H1 (cell line): ENCODE data around the gene ABCC4. TPM values are rescaled to one million over a fixed set of nuclear protein-coding genes. Genes with fewer than 3 reads are reported as not detected.

Experiments used
- CTCF ChIA-PET: fragments of 300-600 bp; sonication (Branson Sonifier 250); formaldehyde crosslinking; loops from one replicate; lab custom pipeline; 2021; ENCODE audit not compliant: partially characterized antibody; lab: Charles Lee
- POLR2A ChIA-PET: fragments of 300-600 bp; sonication (Branson Sonifier 250); formaldehyde crosslinking; loops from one replicate; lab custom pipeline; 2021; ENCODE audit warnings: inconsistent platforms; ENCODE audit not compliant: partially characterized antibody; lab: Charles Lee
- DNase-seq, 2 experiments: peaks; one replicate each; pipeline versions ENCODE4 v3.0.0 to v3.0.0-alpha.2; 2010 to 2022; ENCODE audit warnings: low spot score in 2 of 2, low read depth in 1 of 2, mixed read lengths in 1 of 2
- FAIRE-seq: peaks from 2 replicates; lab custom pipeline; 2011; peaks lifted over from hg19 to GRCh38; lab: Jason Lieb, UNC
- H2AFZ ChIP-seq: 2 replicates; pipeline ENCODE4 v1.8.1; 2012; ENCODE audit warnings: low read length, inconsistent platforms
- H2AK5ac ChIP-seq: 2 replicates; pipeline ENCODE4 v1.6.1; 2013; ENCODE audit warnings: low read depth, low read length
- H2BK120ac ChIP-seq: replicated peaks from 2 replicates; pipeline ENCODE3; 2013; ENCODE audit warnings: low read depth, low read length, inconsistent platforms
- H2BK12ac ChIP-seq: 2 replicates; pipeline ENCODE4 v1.6.1; 2013; ENCODE audit warnings: low read depth, low read length
- H2BK15ac ChIP-seq: 2 replicates; pipeline ENCODE4 v1.6.1; 2013; ENCODE audit warnings: low read length
- H2BK20ac ChIP-seq: 2 replicates; pipeline ENCODE4 v1.6.1; 2013; ENCODE audit warnings: low read length
- H2BK5ac ChIP-seq: 2 replicates; pipeline ENCODE4 v1.6.1; 2013; ENCODE audit warnings: low read depth, low read length
- H3K14ac ChIP-seq: 2 replicates; pipeline ENCODE4 v1.6.1; 2013; ENCODE audit warnings: inconsistent platforms; ENCODE audit not compliant: insufficient read length
- H3K18ac ChIP-seq: 2 replicates; pipeline ENCODE4 v1.6.1; 2013; ENCODE audit warnings: low read length; ENCODE audit errors: extremely low read depth
- H3K23ac ChIP-seq: 2 replicates; pipeline ENCODE4 v1.6.1; 2013; ENCODE audit warnings: inconsistent platforms; ENCODE audit not compliant: insufficient read length
- H3K23me2 ChIP-seq: 2 replicates; pipeline ENCODE4 v1.6.1; 2013; ENCODE audit warnings: low read depth, low read length
- H3K27ac ChIP-seq: 2 replicates; pipeline ENCODE4 v1.6.1; 2011; ENCODE audit warnings: low read depth, low read length, inconsistent platforms
- H3K27me3 ChIP-seq, 4 experiments: replicated peaks in 1 of 4; 1 replicate in 1 of 4; 2 replicates in 3 of 4; pipeline versions ENCODE4 v1.6.1 to v1.8.1; 2011 to 2013; ENCODE audit warnings: low read length in 3 of 4, mild to moderate bottlenecking in 3 of 4, inconsistent platforms in 2 of 4, mixed read lengths in 2 of 4, moderate library complexity in 1 of 4; ENCODE audit not compliant: control insufficient read depth in 3 of 4, insufficient read depth in 3 of 4; ENCODE audit errors: extremely low read depth in 1 of 4
- H3K36me3 ChIP-seq, 4 experiments: 2 replicates each; pipeline versions ENCODE4 v1.6.1 to v1.8.1; 2011 to 2013; ENCODE audit warnings: mild to moderate bottlenecking in 4 of 4, low read length in 3 of 4, moderate library complexity in 2 of 4, control low read depth in 1 of 4, inconsistent platforms in 1 of 4; ENCODE audit not compliant: insufficient read depth in 4 of 4, control insufficient read depth in 2 of 4
- H3K4ac ChIP-seq: replicated peaks from 2 replicates; pipeline ENCODE3; 2013; ENCODE audit warnings: low read length, low read depth, mixed read lengths, inconsistent platforms; ENCODE audit not compliant: insufficient read length
- H3K4me1 ChIP-seq, 4 experiments: replicated peaks in 1 of 4; 1 replicate in 1 of 4; 2 replicates in 3 of 4; pipeline versions ENCODE4 v1.6.1 to v1.8.1; 2011 to 2013; ENCODE audit warnings: low read length in 3 of 4, inconsistent platforms in 2 of 4, mixed read lengths in 1 of 4; ENCODE audit not compliant: insufficient read depth in 4 of 4, control insufficient read depth in 3 of 4
- H3K4me2 ChIP-seq, 2 experiments: 2 replicates each; pipeline versions ENCODE4 v1.6.1 to v1.8.1; 2011 to 2013; ENCODE audit warnings: low read depth in 2 of 2, low read length in 2 of 2, control low read depth in 1 of 2, inconsistent platforms in 1 of 2, mild to moderate bottlenecking in 1 of 2; ENCODE audit not compliant: insufficient read depth in 1 of 2
- H3K4me3 ChIP-seq, 4 experiments: fragments of 200-600, 300-600 bp in 1 of 4; sonication (generic), shearing (Covaris generic), sonication (Bioruptor Twin) in 1 of 4; 2 replicates each; pipeline versions ENCODE4 v1.5.1 to v1.8.1; 2011 to 2016; ENCODE audit warnings: low read length in 4 of 4, low read depth in 3 of 4, control low read depth in 2 of 4, inconsistent platforms in 2 of 4, mild to moderate bottlenecking in 2 of 4, mixed read lengths in 1 of 4, moderate library complexity in 1 of 4; ENCODE audit not compliant: insufficient read depth in 2 of 4; ENCODE audit errors: extremely low read depth in 1 of 4
- H3K56ac ChIP-seq: replicated peaks from 2 replicates; pipeline ENCODE3; 2013; ENCODE audit warnings: low read depth, mild to moderate bottlenecking, mixed read lengths, low read length, inconsistent platforms; ENCODE audit not compliant: insufficient read length
- H3K79me1 ChIP-seq: 2 replicates; pipeline ENCODE4 v1.6.1; 2013; ENCODE audit warnings: low read depth, low read length, control low read depth
- H3K79me2 ChIP-seq, 2 experiments: 2 replicates each; pipeline versions ENCODE4 v1.6.1 to v1.8.1; 2012 to 2013; ENCODE audit warnings: low read length in 2 of 2, mild to moderate bottlenecking in 2 of 2, inconsistent platforms in 1 of 2; ENCODE audit not compliant: insufficient read depth in 2 of 2, control insufficient read depth in 1 of 2
- H3K9ac ChIP-seq, 4 experiments: replicated peaks in 1 of 4; 1 replicate in 1 of 4; 2 replicates in 3 of 4; pipeline versions ENCODE4 v1.6.1 to v1.8.1; 2011 to 2013; ENCODE audit warnings: low read depth in 3 of 4, low read length in 3 of 4, control low read depth in 2 of 4, mild to moderate bottlenecking in 2 of 4, moderate library complexity in 2 of 4, inconsistent platforms in 1 of 4; ENCODE audit errors: extremely low read depth in 1 of 4
- H3K9me3 ChIP-seq, 2 experiments: 2 replicates each; pipeline versions ENCODE4 v1.6.1 to v1.8.1; 2012 to 2013; ENCODE audit warnings: mild to moderate bottlenecking in 2 of 2, moderate library complexity in 2 of 2, control low read depth in 1 of 2, inconsistent platforms in 1 of 2, low read depth in 1 of 2, low read length in 1 of 2, mixed read lengths in 1 of 2; ENCODE audit not compliant: insufficient read depth in 2 of 2
- H4K20me1 ChIP-seq, 2 experiments: replicated peaks in 1 of 2; 2 replicates each; pipeline versions ENCODE3 to v1.8.1; 2011 to 2013; ENCODE audit warnings: inconsistent platforms in 2 of 2, low read length in 2 of 2, mild to moderate bottlenecking in 1 of 2; ENCODE audit not compliant: insufficient read depth in 2 of 2, control insufficient read depth in 1 of 2
- H4K5ac ChIP-seq: 2 replicates; pipeline ENCODE4 v1.6.1; 2013; ENCODE audit warnings: low read length, low read depth, mixed read lengths, inconsistent platforms; ENCODE audit not compliant: insufficient read length
- H4K8ac ChIP-seq: 2 replicates; pipeline ENCODE4 v1.8.0; 2013; ENCODE audit warnings: mild to moderate bottlenecking, moderate library complexity, low read length, inconsistent platforms; ENCODE audit not compliant: insufficient read depth; ENCODE audit errors: extremely low read depth
- H4K91ac ChIP-seq: replicated peaks from 2 replicates; pipeline ENCODE3; 2013; ENCODE audit warnings: low read length, mixed read lengths, inconsistent platforms; ENCODE audit not compliant: insufficient read length
- BRCA1 ChIP-seq: IDR thresholded peaks from 2 replicates; pipeline ENCODE4 v1.6.1; 2012; ENCODE audit warnings: low read depth, low read length, improper control_type of control experiment
- RXRA ChIP-seq: IDR thresholded peaks from 2 replicates; pipeline ENCODE4 v1.6.1; 2011; ENCODE audit warnings: low read depth, mild to moderate bottlenecking, low read length, moderate library complexity; ENCODE audit not compliant: insufficient read depth
- SAP30 ChIP-seq: fragments of 300-600 bp; sonication (generic); IDR thresholded peaks from 2 replicates; pipeline ENCODE4 v1.7.1; 2012; ENCODE audit warnings: low read length, moderate library complexity, mild to moderate bottlenecking, inconsistent platforms; ENCODE audit not compliant: insufficient read depth, insufficient replicate concordance
- SP1 ChIP-seq: IDR thresholded peaks from 2 replicates; pipeline ENCODE4 v1.6.1; 2011; ENCODE audit warnings: low read depth, low read length
- SP4 ChIP-seq: IDR thresholded peaks from 2 replicates; pipeline ENCODE4 v1.6.1; 2012; ENCODE audit warnings: low read length, inconsistent platforms
- WGBS, 2 experiments: shearing (Covaris generic) in 1 of 2; methylation state at CpG; one replicate each; pipeline versions ENCODE4 v1.1.6 to v1.1.7; 2013 to 2015; ENCODE audit warnings: low lambda C conversion rate in 2 of 2, mixed read lengths in 2 of 2, inconsistent platforms in 1 of 2, low coverage in 1 of 2, missing lambda C conversion rate in 1 of 2; ENCODE audit not compliant: insufficient replicate concordance in 2 of 2, insufficient coverage in 1 of 2, insufficient read length in 1 of 2; ENCODE audit errors: extremely low coverage in 1 of 2, missing lambda C conversion rate in 1 of 2; 5-methylcytosine and 5-hydroxymethylcytosine counted together
- polyA plus RNA-seq, 7 experiments: library from polyadenylated mRNA; depleted of rRNA in 3 of 7; stranded (reverse) in 5 of 7; unstranded in 2 of 7; fragments of >200 nt in 5 of 7; fragments of 200-250 nt in 2 of 7; gene quantifications; 1 replicate in 5 of 7; 2 replicates in 1 of 7; 4 replicates in 1 of 7; pipeline versions ENCODE4 v1.2.1 to v1.2.3, GENCODE V29; 2011 to 2013; ENCODE audit warnings: missing spikeins in 2 of 7, mixed read lengths in 2 of 7
- total RNA-seq: library from RNA; stranded (reverse); fragmentation: NEBNext Ultra II Directional; extraction: Animal tissue kit (Norgen Biotek cat#: 25700); gene quantifications from 2 replicates; pipeline ENCODE4 v1.2.1, GENCODE V29; 2021

The ABCC4 gene
- total and polyA plus RNA-seq, 2 of the 8 experiments (the other 6 are each of a cell fraction or from before 2014, with no cell fraction given) = 4.0 to 14.1 TPM

GRCh38 chr13:95228130-95228529 lies 73.1 kb downstream of the ABCC4 start:
- H3K18ac ChIP-seq = no peak overlapping the region
- no peaks in the 10 kb centered on the region for H3K79me1 ChIP-seq
- FAIRE-seq (no peak), DNase-seq (no peak)
- H3K14ac ChIP-seq = no peak overlapping the region
- H3K23me2 ChIP-seq = no peaks in the 10 kb centered on the region
- no peaks in the 10 kb centered on the region for H3K4me1 ChIP-seq
- H2BK5ac ChIP-seq = no peak overlapping the region
- no peak overlapping the region for H2BK120ac ChIP-seq
- no peak overlapping the region for H4K5ac ChIP-seq
- no peaks in the 10 kb centered on the region for H3K36me3 ChIP-seq
- POLR2A ChIA-PET = no interaction called here
- H3K9me3 ChIP-seq = no peaks in the 10 kb centered on the region
- H2AK5ac ChIP-seq = no peak overlapping the region
- H2AFZ ChIP-seq = no peak overlapping the region
- H4K91ac ChIP-seq = no peak overlapping the region
- no peak overlapping the region for H3K4ac ChIP-seq
- H3K27ac ChIP-seq = no peak overlapping the region
- no peak overlapping the region for H3K4me2 ChIP-seq
- H3K9ac ChIP-seq = no peak overlapping the region
- no peak overlapping the region for H2BK15ac ChIP-seq
- H4K20me1 ChIP-seq = no peaks in the 10 kb centered on the region
- WGBS, 2 experiments = 85% methylated on average over 5 of the region's 5 CpGs; no CpG with 5 or more reads in 1 of the 2 experiments
- no peak overlapping the region for H4K8ac ChIP-seq
- no peak overlapping the region for H3K56ac ChIP-seq
- CTCF ChIA-PET = interaction anchor here (0.6 to 1.8 kb wide), 3 partner anchors 10 to 153 kb away, joined by 3 to 6 read pairs (median 4); no protein-coding TSS in a partner anchor
- no peaks in the 10 kb centered on the region for H3K79me2 ChIP-seq
- no peaks in the 10 kb centered on the region for H3K27me3 ChIP-seq
- H2BK20ac ChIP-seq = no peak overlapping the region
- no peak overlapping the region for H3K4me3 ChIP-seq
- no peak overlapping the region for H3K23ac ChIP-seq
- no peak overlapping the region for H2BK12ac ChIP-seq
- TF ChIP-seq BRCA1 = no peak
- TF ChIP-seq SAP30 = no peak
- no peak for TF ChIP-seq RXRA
- no peak for TF ChIP-seq SP1
- TF ChIP-seq SP4 = no peak
